ENCODE measurements around the gene PUS7L. TPM values are rescaled to one million over a fixed set of nuclear protein-coding genes. Genes with fewer than 3 reads are reported as not detected.

PUS7L gene
- total and polyA plus RNA-seq, 2 of the 13 experiments (the other 11 are each of a cell fraction or from before 2014, with no cell fraction given): 6.5 to 37.6 TPM

GRCh38 chr12:43807386-43807785, 48.8 kb upstream of the PUS7L start:
- no peaks in the 10 kb centered on the region for H3K9me3 ChIP-seq (ENCODE audit: low read length)
- H3K4me1 ChIP-seq (ENCODE audit: insufficient read depth, low read length): peaks cover 26% of the 10 kb centered on the region
- intact Hi-C loops (cut with micrococcal nuclease; ENCODE audit: unreplicated experiment): loop anchor here (5.0 kb wide), 1 partner anchor 50 kb away; the partner anchor contains the start of genes IRAK4 and PUS7L
- FAIRE-seq (no peak), DNase-seq (ENCODE audit: low spot score) (no peak), ATAC-seq (no peak)
- ChIA-PET POLR2A (interaction anchor here (3.1 to 3.2 kb wide), 2 partner anchors 15 to 29 kb away, joined by 9 to 17 read pairs; partner anchors contain the start of gene TMEM117), CTCF (ENCODE audit: low intra/inter-chr PET ratio, low total read pairs) (no interaction called here)
- in situ Hi-C loops (cut with HindIII; ENCODE audit: extremely low pct_ligation_motif_present, low pct_unique_long_range_greater_than_20kb): no loop called here
- no TSS peak for BruUV-seq (replicated peaks)
- TF ChIP-seq ETV5 (CRISPR knock-in tag; IDR thresholded peaks at IDR 0.05; ENCODE audit: borderline replicate concordance): no peak
- no peak for TF ChIP-seq BCL3 (CRISPR knock-in tag; IDR thresholded peaks at IDR 0.05)
- TF ChIP-seq ZNF607 (CRISPR knock-in tag; IDR thresholded peaks at IDR 0.05; ENCODE audit: borderline replicate concordance): no peak
- no peak for TF ChIP-seq EEA1 (CRISPR knock-in tag; IDR thresholded peaks at IDR 0.05; ENCODE audit: borderline replicate concordance)
- no peak for TF ChIP-seq USF2 (IDR thresholded peaks at IDR 0.05; ENCODE audit: low read depth, low read length)
- no peak for TF ChIP-seq USF2 (CRISPR knock-in tag; IDR thresholded peaks at IDR 0.05; ENCODE audit: borderline replicate concordance)
- H3K27me3 ChIP-seq (ENCODE audit: control insufficient read depth in 1 of 2, insufficient read depth in 2 of 2, low read length in 2 of 2): no peaks in the 10 kb centered on the region
- peaks cover 26% of the 10 kb centered on the region for H3K79me2 ChIP-seq (ENCODE audit: insufficient read depth, low read length)
- no peak overlapping the region for H3K27ac ChIP-seq (ENCODE audit: extremely low read length, insufficient read depth, low read length)
- H3K4me2 ChIP-seq (ENCODE audit: low read depth, low read length): peak overlapping the region; percentile 85; the same call in 1 of the 2 replicates
- H3K9ac ChIP-seq (ENCODE audit: insufficient read depth, low read depth, low read length): no peak overlapping the region
- WGBS (ENCODE audit: low lambda C conversion rate): 100% methylated on average over 3 of the region's 3 CpGs
- no peak overlapping the region for H2AFZ ChIP-seq (ENCODE audit: low read length)
- no peak overlapping the region for H3K4me3 ChIP-seq (replicated peaks in 1 of 3; ENCODE audit: insufficient read depth in 1 of 3, low read depth in 2 of 3, low read length in 3 of 3)
- peaks cover 0 to 2% of the 10 kb centered on the region in 2 experiments; a peak in 2 of 5 replicates for H3K36me3 ChIP-seq (replicated peaks in 1 of 2; ENCODE audit: control insufficient read depth in 1 of 2, insufficient read depth in 2 of 2, low read length in 2 of 2)
- H4K20me1 ChIP-seq (ENCODE audit: insufficient read depth, low read length): no peaks in the 10 kb centered on the region

Data from HepG2 (cell line).